Left lobe of liver (tissue), 2 donors: ENCODE results near the gene RPS6KL1. TPM values are rescaled to one million over a fixed set of nuclear protein-coding genes. Genes with fewer than 3 reads are reported as not detected.

Source experiments
- ATAC-seq: fragments of 200-7000 bp; cut with Tn5 transposase; one replicate; pipeline ENCODE4 v1.9.1; 2020; ENCODE audit warnings: mild to moderate bottlenecking, moderate library complexity
- DNase-seq: peaks from one replicate; pipeline ENCODE4 v3.0.0-alpha.2; 2020; ENCODE audit warnings: low spot score
- total RNA-seq: library from RNA; stranded (reverse); gene quantifications from one replicate; pipeline ENCODE4 v1.2.1, GENCODE V29; 2021
- donor health status: DM: no; HTN: no; CAD: no; lungs with moderate emphysema.
- donor health status: DM: no; HTN: yes; CAD: no.

RPS6KL1 gene
- total RNA-seq, 1 donor from 2014 or later: 4.6 TPM

- ATAC-seq: no peak
Observed at GRCh38 chr14:74952180-74952665, 29.2 kb upstream of the RPS6KL1 start.

DNA sequence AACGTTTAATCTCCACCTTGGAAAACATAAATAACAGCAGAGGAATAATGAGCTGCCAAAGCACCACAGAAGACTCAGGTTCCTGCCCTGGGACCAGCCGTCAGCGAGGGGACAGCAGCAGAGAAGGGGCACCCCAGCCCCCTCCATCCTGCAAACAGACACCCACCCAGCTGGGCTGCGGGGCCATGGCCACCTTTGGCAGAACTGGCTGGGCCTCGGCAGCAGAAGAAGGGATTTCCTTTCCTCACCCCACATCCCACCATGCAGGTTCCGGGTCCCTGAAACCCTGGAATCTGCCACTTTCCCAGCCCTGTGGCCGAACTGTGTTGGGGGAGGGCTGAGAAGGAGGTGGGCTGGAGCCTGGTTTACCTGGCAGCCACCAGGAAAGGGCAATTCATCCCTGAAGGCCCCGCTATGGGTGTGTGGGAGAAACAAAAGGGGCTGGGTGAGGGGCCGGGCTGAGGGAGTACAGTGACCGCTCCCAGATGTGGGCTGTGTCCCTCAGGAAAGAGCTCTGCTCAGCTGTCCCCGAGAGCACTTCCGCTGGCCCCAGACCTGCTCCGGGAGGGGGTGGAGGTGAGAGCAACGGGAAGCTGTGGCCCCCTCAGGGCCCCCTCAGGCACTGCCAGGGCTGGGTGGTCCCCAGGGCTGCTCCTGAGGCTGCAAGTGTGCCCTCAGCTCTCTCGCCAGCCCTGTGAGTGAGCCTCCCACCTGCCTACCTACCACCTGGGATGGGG is 28.6 kb upstream of the RPS6KL1 start:
- DNase-seq (no peak), ATAC-seq (no peak)

More at GRCh38 chr14:74952180-74952665, 29.2 kb upstream of the RPS6KL1 start:
- no peak for DNase-seq

- DNase-seq: no peak
- no peak for ATAC-seq
Observed at GRCh38 chr14:74950795-74951442, 27.9 kb upstream of the RPS6KL1 start.

GRCh38 chr14:74949859-74950573 is 27.0 kb upstream of the RPS6KL1 start:
- DNase-seq (no peak), ATAC-seq (no peak)

DNA sequence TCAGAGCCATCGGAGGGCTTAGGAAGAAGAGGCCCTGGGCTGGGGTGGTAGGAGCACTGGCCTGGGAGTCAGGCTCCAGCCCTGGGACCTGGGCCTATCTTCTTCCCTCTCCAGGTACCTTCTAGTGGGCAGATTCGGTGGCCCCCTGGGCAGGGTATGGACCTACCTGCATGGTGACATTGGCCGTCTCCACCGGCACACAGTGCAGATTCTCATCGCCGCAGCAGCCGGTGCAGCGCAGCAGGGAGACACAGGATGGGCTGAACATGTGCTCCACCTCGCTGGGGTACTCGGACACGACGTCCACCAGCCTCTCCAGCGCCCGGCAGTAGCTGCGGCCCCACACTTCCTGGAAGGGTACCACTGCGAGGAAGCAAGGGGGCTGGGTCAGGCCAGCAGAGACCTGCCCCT is 26.1 kb upstream of the RPS6KL1 start:
- DNase-seq (no peak), ATAC-seq (no peak)

DNA sequence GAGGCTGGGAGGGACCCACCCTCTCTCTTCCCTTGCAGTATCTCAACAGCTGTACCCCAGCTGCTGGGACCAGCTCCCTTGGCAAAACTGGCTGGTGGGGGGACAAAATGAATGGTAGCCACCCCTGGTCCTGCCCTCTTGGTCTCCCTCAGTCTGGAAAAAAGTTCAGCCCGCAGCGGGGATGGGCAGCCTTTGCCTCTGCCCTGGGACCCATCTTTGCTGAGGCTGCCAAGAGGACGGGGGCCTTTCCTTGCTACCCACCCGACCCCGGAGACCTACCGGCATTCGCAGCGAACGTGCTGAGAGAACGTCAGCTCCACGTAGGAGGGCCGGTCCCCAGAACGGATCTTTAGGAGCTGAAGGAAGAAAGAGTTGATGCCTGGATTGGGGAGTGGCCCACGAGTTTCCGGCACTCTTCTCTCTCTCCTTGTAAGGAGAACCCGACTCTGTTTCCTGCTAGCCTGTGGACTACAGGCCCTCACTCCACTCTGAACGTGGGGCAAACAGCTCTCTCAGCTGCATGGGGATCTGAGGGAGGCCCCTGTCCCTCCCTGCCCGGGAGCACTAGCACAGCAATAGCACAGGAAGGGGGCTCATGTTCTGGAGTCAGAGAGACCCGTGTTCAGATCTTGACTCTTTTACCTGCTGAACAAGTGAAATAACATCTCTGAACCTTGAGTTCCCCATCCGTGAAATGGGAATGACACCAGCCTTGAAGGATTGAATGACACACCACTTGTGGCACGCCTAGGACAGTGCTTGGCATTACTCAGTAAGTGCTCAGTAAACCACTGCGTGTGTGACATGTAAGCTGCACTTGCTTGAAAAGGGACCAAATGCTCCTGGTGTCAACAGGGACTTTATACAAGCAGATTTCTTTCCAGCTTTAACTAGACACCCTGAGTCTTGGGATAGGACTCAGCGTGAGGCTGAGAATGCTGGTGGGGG is 25.4 kb upstream of the RPS6KL1 start:
- ATAC-seq (no peak), DNase-seq (no peak)

- DNase-seq: no peak
Observed at GRCh38 chr14:74947353-74948227, 24.5 kb upstream of the RPS6KL1 start.

GRCh38 chr14:74946659-74947281 is 23.7 kb upstream of the RPS6KL1 start:
- ATAC-seq (no peak), DNase-seq (no peak)

More at GRCh38 chr14:74947353-74948227, 24.5 kb upstream of the RPS6KL1 start:
- no peak for ATAC-seq

DNA sequence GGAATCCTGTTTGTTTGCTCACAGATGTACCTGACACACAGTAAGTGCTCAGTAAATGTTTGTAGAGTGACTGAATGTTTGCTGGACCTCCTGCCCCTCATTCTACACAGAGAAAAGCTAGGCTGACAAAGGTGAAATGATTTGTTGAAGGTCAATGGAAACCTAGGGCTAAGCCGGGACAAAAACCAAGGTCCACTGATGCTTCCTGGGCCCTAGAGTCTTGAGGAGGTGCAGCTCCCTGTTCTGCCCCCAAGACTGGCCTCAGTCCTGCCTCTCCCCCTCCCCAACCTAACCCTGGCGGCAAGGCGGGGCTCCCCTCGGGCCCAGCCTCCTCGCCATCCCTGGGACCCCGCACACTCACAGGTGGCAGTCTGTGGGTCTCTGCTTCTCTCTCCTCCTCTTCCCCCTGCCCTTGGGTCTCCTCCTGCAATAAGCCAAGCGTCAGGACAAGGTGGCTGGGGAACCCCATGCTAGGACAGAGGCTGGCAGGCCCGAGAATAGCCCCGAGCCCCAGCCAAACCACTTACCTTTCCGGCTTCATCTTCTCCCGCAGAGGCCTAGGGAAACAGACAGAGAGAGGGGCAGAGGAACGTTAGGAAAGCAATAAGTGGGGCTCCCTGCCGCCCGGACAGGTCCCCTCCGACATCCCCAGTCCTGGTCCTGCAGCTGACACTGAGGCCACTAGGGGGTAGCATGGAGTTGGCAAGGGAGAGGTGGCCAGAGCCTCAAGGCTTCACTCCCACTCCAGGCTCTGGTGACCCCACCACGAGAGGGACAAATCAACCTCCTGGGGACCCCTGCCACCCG is 23.0 kb upstream of the RPS6KL1 start:
- ATAC-seq: peak; percentile 90

GRCh38 chr14:74945261-74945851 is 22.3 kb upstream of the RPS6KL1 start:
- DNase-seq (no peak), ATAC-seq (peak; percentile 55)

More for the DNA sequence above, 23.0 kb upstream of the RPS6KL1 start:
- peak; percentile 75 for DNase-seq

GRCh38 chr14:74942608-74943007 is 19.5 kb upstream of the RPS6KL1 start:
- DNase-seq: no peak

DNA sequence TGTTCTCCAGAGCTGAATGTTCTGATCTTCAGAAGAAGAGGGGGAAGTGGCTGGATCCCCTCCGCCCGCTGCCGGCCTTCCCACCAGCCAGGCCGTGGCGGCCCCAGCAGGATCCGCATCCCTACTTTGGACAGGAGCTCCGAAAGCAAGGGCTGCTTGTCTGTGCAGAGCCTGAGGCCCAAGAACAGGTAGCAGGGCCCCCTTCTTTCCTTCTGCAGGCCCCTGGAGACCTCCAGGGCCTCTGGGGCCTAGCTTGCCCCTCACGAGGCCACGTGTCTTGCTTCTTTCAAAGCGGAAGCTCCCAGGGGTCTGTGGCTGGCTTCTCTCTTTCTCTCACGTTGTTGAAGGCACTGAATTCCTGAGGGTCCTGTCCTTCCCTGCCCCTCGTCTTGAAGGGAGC is 19.1 kb upstream of the RPS6KL1 start:
- DNase-seq: no peak
- no peak for ATAC-seq

More at GRCh38 chr14:74942608-74943007, 19.5 kb upstream of the RPS6KL1 start:
- no peak for ATAC-seq

DNA sequence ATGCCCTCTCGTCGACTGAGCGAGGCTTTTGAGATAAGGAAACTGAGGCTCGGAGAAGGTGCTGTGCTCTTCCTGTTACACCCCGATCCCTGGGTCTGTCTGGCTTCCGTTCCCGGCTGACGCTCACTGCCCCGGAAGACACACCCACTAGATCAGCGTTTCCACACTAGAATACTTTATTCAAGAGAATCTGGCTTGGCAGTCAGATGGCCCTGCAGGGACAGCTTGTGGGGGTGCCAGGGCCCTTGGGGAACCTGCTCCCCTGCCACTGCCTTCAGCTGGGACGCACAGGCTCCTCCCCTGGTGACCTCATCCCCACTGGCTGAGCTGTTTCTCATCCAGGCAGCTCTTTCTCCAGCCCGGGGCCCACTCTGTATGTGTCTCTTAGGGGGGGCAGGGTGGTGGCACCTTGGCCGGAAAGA is 18.6 kb upstream of the RPS6KL1 start:
- no peak for DNase-seq

DNA sequence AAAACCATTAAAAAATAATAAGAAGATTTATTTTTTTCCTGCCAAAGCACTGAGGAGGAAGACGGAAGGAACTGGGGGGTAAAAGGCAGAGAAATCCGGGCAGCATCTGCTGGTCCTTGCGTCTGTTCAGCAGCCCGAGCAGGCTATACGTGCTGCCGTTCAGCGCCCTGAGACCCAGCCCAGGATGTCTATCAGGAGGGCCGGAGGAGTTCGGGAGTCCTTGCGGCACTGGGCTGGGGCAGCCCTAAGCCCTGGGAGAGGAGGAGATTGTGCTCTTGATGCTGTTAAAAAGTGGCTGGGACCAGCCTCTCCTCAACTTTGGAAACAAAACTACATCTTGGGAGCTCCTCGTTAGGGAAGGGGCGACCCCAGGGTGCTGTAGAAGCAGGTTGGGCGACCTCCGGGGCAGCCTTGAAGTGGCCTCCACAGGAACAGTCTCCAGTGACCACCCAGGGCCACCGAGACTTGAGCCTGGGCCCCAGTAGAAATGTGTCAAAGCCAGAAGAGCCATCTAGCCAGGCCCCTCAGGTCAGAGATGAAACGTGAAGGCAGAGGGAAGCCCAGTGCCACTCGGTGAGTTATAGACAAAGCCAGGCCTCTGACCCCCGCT is 18.0 kb upstream of the RPS6KL1 start:
- ATAC-seq: no peak
- DNase-seq: no peak

More for the DNA sequence above, 18.6 kb upstream of the RPS6KL1 start:
- peak; percentile 42 for ATAC-seq

- DNase-seq: no peak
Observed at GRCh38 chr14:74938531-74939495, 15.8 kb upstream of the RPS6KL1 start.

GRCh38 chr14:74937171-74937570 is 14.1 kb upstream of the RPS6KL1 start:
- ATAC-seq: no peak

More at GRCh38 chr14:74938531-74939495, 15.8 kb upstream of the RPS6KL1 start:
- ATAC-seq: no peak

More at GRCh38 chr14:74937171-74937570, 14.1 kb upstream of the RPS6KL1 start:
- DNase-seq: no peak
